Mesothelial cell of epicardium (in vitro differentiated cells): ENCODE data around the gene ITIH4. TPM values are rescaled to one million over a fixed set of nuclear protein-coding genes. Genes with fewer than 3 reads are reported as not detected.

Source experiments
- DNase-seq, 2 experiments: peaks; one replicate each; pipeline ENCODE4 v3.0.0; 2021; ENCODE audit warnings: low spot score in 2 of 2; ENCODE audit not compliant: unreplicated experiment in 2 of 2
- H3K27ac Mint-ChIP-seq: 2 replicates; pipeline ENCODE4 v1.8.0; 2021; ENCODE audit warnings: mixed read lengths
- H3K27me3 Mint-ChIP-seq: 2 replicates; pipeline ENCODE4 v1.8.0; 2021; ENCODE audit warnings: low read depth, mixed read lengths
- H3K36me3 Mint-ChIP-seq: 2 replicates; pipeline ENCODE4 v1.8.0; 2021; ENCODE audit warnings: mixed read lengths
- H3K4me1 Mint-ChIP-seq: 2 replicates; pipeline ENCODE4 v1.8.0; 2021; ENCODE audit warnings: mixed read lengths
- H3K4me3 Mint-ChIP-seq: 2 replicates; pipeline ENCODE4 v1.8.0; 2021; ENCODE audit warnings: mild to moderate bottlenecking, moderate library complexity, mixed read lengths
- H3K9me3 Mint-ChIP-seq: 2 replicates; pipeline ENCODE4 v1.8.0; 2021; ENCODE audit warnings: mixed read lengths
- CTCF ChIP-seq: fragments of 200-600 bp; sonication (generic); IDR thresholded peaks from one replicate; pipeline ENCODE4 v1.5.0; 2021; ENCODE audit warnings: antibody characterized with exemption; ENCODE audit not compliant: unreplicated experiment
- total RNA-seq: library from RNA; stranded (reverse); gene quantifications from 3 replicates; pipeline ENCODE4 v1.2.1, GENCODE V29; 2021

The ITIH4 gene
- total RNA-seq, 1 donor from 2014 or later: 13.5 TPM

GRCh38 chr3:52857864-52858263 lies 27.4 kb upstream of the ITIH4 start:
- Mint-ChIP-seq H3K4me1 (no peaks in the 10 kb centered on the region), H3K27ac (no peak overlapping the region), H3K4me3 (no peak overlapping the region), H3K27me3 (no peaks in the 10 kb centered on the region), H3K9me3 (peaks cover 3% of the 10 kb centered on the region), H3K36me3 (peaks cover 3% of the 10 kb centered on the region)
- DNase-seq: no peak
- TF ChIP-seq CTCF: no peak

GRCh38 chr3:52857133-52857532 lies 26.7 kb upstream of the ITIH4 start:
- Mint-ChIP-seq H3K4me1 (no peaks in the 10 kb centered on the region), H3K9me3 (no peaks in the 10 kb centered on the region), H3K27me3 (no peaks in the 10 kb centered on the region), H3K36me3 (peaks cover under 1% of the 10 kb centered on the region), H3K27ac (no peak overlapping the region), H3K4me3 (no peak overlapping the region)
- no peak for DNase-seq
- TF ChIP-seq CTCF: no peak

- Mint-ChIP-seq H3K4me1 (no peaks in the 10 kb centered on the region), H3K36me3 (peaks cover 4% of the 10 kb centered on the region), H3K4me3 (no peak overlapping the region), H3K27me3 (no peaks in the 10 kb centered on the region), H3K9me3 (no peaks in the 10 kb centered on the region), H3K27ac (no peak overlapping the region)
- TF ChIP-seq CTCF: no peak
- DNase-seq: no peak
These were observed 26.2 kb upstream of the ITIH4 start for GRCh38 chr3:52856666-52857065.

- no peak for TF ChIP-seq CTCF
- Mint-ChIP-seq H3K9me3 (no peaks in the 10 kb centered on the region), H3K36me3 (peaks cover 4% of the 10 kb centered on the region), H3K27me3 (no peaks in the 10 kb centered on the region), H3K4me1 (no peaks in the 10 kb centered on the region), H3K4me3 (no peak overlapping the region), H3K27ac (no peak overlapping the region)
- no peak for DNase-seq
These were observed 23.5 kb upstream of the ITIH4 start for GRCh38 chr3:52854013-52854412.

- Mint-ChIP-seq H3K4me3 (no peak overlapping the region), H3K36me3 (peaks cover 7% of the 10 kb centered on the region), H3K27ac (no peak overlapping the region), H3K27me3 (no peaks in the 10 kb centered on the region), H3K9me3 (no peaks in the 10 kb centered on the region), H3K4me1 (no peaks in the 10 kb centered on the region)
- TF ChIP-seq CTCF: no peak
- DNase-seq: no peak
These were observed 21.9 kb upstream of the ITIH4 start for GRCh38 chr3:52852419-52852818.

- Mint-ChIP-seq H3K4me3 (no peak overlapping the region), H3K27ac (no peak overlapping the region), H3K27me3 (no peaks in the 10 kb centered on the region), H3K36me3 (peaks cover 8% of the 10 kb centered on the region), H3K4me1 (no peaks in the 10 kb centered on the region), H3K9me3 (no peaks in the 10 kb centered on the region)
- TF ChIP-seq CTCF: no peak
- no peak for DNase-seq
These were observed 20.9 kb upstream of the ITIH4 start for GRCh38 chr3:52851348-52851747.
